GM21515 (cell line): ENCODE results near the gene PRICKLE2.
"Not testable (repeated sequence)": the region's sequence is repeated elsewhere in the genome, so short reads cannot be mapped to it uniquely, and the experiment has no call there.

Source experiments
- ATAC-seq: cut with Tn5 transposase; IDR thresholded peaks from one replicate; pipeline ENCODE4 v1.9.1; 2021; ENCODE audit not compliant: unreplicated experiment

Gene PRICKLE2

GRCh38 chr3:64103131-64103530, 122.1 kb downstream of the PRICKLE2 start:
- no peak for ATAC-seq

GRCh38 chr3:64102147-64102546, 123.1 kb downstream of the PRICKLE2 start:
- no peak for ATAC-seq

- ATAC-seq, result no peak
Measured at GRCh38 chr3:64099316-64099715, 126.0 kb downstream of the PRICKLE2 start.

GRCh38 chr3:64098670-64099069, 126.6 kb downstream of the PRICKLE2 start:
- no peak for ATAC-seq

- no peak for ATAC-seq
Measured at GRCh38 chr3:64097920-64098319, 127.3 kb downstream of the PRICKLE2 start.

- no peak for ATAC-seq
Measured at GRCh38 chr3:64095802-64096201, 129.5 kb downstream of the PRICKLE2 start.

GRCh38 chr3:64094713-64095079, 130.6 kb downstream of the PRICKLE2 start:
- no peak for ATAC-seq

GRCh38 chr3:64093825-64094712, 131.2 kb downstream of the PRICKLE2 start:
- ATAC-seq, result no peak

- ATAC-seq, result no peak
Measured at GRCh38 chr3:64093211-64093610, 132.1 kb downstream of the PRICKLE2 start.

- ATAC-seq, result no peak
Measured at GRCh38 chr3:64091501-64091900, 133.8 kb downstream of the PRICKLE2 start.

- not testable (repeated sequence) for ATAC-seq
Measured at GRCh38 chr3:64089386-64089785, 135.9 kb downstream of the PRICKLE2 start.

- ATAC-seq, result no peak
Measured at GRCh38 chr3:64088408-64089205, 136.7 kb downstream of the PRICKLE2 start.

GRCh38 chr3:64086479-64087252, 138.6 kb downstream of the PRICKLE2 start:
- no peak for ATAC-seq

- no peak for ATAC-seq
Measured at GRCh38 chr3:64084640-64085039, 140.6 kb downstream of the PRICKLE2 start.

- no peak for ATAC-seq
Measured at GRCh38 chr3:64083575-64083974, 141.7 kb downstream of the PRICKLE2 start.

GRCh38 chr3:64082961-64083541, 142.2 kb downstream of the PRICKLE2 start:
- ATAC-seq, result no peak

- ATAC-seq, result no peak
Measured at GRCh38 chr3:64082411-64082810, 142.9 kb downstream of the PRICKLE2 start.

GRCh38 chr3:64081235-64081630, 144.0 kb downstream of the PRICKLE2 start:
- no peak for ATAC-seq

- ATAC-seq, result no peak
Measured at GRCh38 chr3:64080616-64081234, 144.5 kb downstream of the PRICKLE2 start.

- ATAC-seq, result no peak
Measured at GRCh38 chr3:64079369-64080150, 145.7 kb downstream of the PRICKLE2 start.
